Right atrium auricular region (tissue), 2 donors: ENCODE data around the gene LUC7L3. TPM values are rescaled to one million over a fixed set of nuclear protein-coding genes. Genes with fewer than 3 reads are reported as not detected.

Experiments
- DNase-seq: peaks from one replicate; pipeline ENCODE4 v3.0.0-alpha.2; 2019; ENCODE audit warnings: low spot score
- H3K27ac ChIP-seq, 2 donors: fragments of 200-600 bp; sonication (generic); 1 replicate in 1 of 2; 2 replicates in 1 of 2; pipeline ENCODE4 v1.5.1; 2016 to 2019
- H3K27me3 ChIP-seq, 2 donors: fragments of 200-600 bp; sonication (generic); one replicate each; pipeline versions ENCODE4 v1.5.1 to v1.6.0; 2017 to 2019
- H3K36me3 ChIP-seq: fragments of 200-600 bp; sonication (generic); one replicate; pipeline ENCODE4 v1.5.1; 2016
- H3K4me1 ChIP-seq, 2 donors: fragments of 200-600 bp; sonication (generic); one replicate each; pipeline versions ENCODE4 v1.5.1 to v1.6.0; 2017 to 2019
- H3K4me3 ChIP-seq, 2 donors: fragments of 200-600 bp; sonication (generic); 1 replicate in 1 of 2; 2 replicates in 1 of 2; pipeline ENCODE4 v1.5.1; 2017 to 2019; ENCODE audit warnings: mild to moderate bottlenecking in 1 of 2, moderate library complexity in 1 of 2
- H3K9me3 ChIP-seq, 2 donors: fragments of 200-600 bp; sonication (generic); one replicate each; pipeline ENCODE4 v1.5.1; 2019
- CTCF ChIP-seq, 2 donors: fragments of 200-600 bp; sonication (generic); IDR thresholded peaks; one replicate each; pipeline ENCODE4 v1.5.1; 2019; ENCODE audit warnings: antibody characterized with exemption in 2 of 2
- total RNA-seq, 2 donors: library from RNA; depleted of rRNA; stranded (reverse); fragments of >200 nt; gene quantifications; one replicate each; pipeline ENCODE4 v1.1.0, GENCODE V29; 2016

Gene LUC7L3
- total RNA-seq, 2 donors from 2014 or later = 19.6 to 31.3 TPM

GRCh38 chr17:50710650-50711049 is 8.8 kb upstream of the LUC7L3 start:
- no peak for TF ChIP-seq CTCF (IDR thresholded peaks at IDR 0.05)
- Histone ChIP-seq H3K27ac (no peak overlapping the region), H3K4me1 (peaks cover 0 to 32% of the 10 kb centered on the region in 2 donors), H3K27me3 (no peaks in the 10 kb centered on the region), H3K9me3 (no peaks in the 10 kb centered on the region), H3K4me3 (no peak overlapping the region), H3K36me3 (no peaks in the 10 kb centered on the region)
- DNase-seq = no peak

- TF ChIP-seq CTCF (IDR thresholded peaks at IDR 0.05) = no peak
- no peaks in the 10 kb centered on the region for H3K36me3 ChIP-seq
- H3K4me1 ChIP-seq = peaks cover 0 to 19% of the 10 kb centered on the region in 2 donors
- H3K9me3 ChIP-seq = no peaks in the 10 kb centered on the region
- H3K27ac ChIP-seq = no peak overlapping the region
- H3K27me3 ChIP-seq = no peaks in the 10 kb centered on the region
- DNase-seq = no peak
- H3K4me3 ChIP-seq = no peak overlapping the region
Measured at GRCh38 chr17:50712641-50713040, 6.8 kb upstream of the LUC7L3 start.

- H3K4me1 ChIP-seq = no peaks in the 10 kb centered on the region
- H3K9me3 ChIP-seq = no peaks in the 10 kb centered on the region
- no peak for TF ChIP-seq CTCF (IDR thresholded peaks at IDR 0.05)
- DNase-seq = no peak
- no peak overlapping the region for H3K4me3 ChIP-seq
- no peaks in the 10 kb centered on the region for H3K36me3 ChIP-seq
- no peaks in the 10 kb centered on the region for H3K27me3 ChIP-seq
- H3K27ac ChIP-seq = no peak overlapping the region
Measured at GRCh38 chr17:50715471-50715870, 3.9 kb upstream of the LUC7L3 start.

- peaks cover 0 to 42% of the 10 kb centered on the region in 2 donors for H3K4me1 ChIP-seq
Measured at GRCh38 chr17:50719924-50720794, 756 bp downstream of the LUC7L3 start.

GRCh38 chr17:50721194-50722010 is 2.0 kb downstream of the LUC7L3 start:
- peak overlapping the region; percentile 77 to 93 for H3K4me3 ChIP-seq
- H3K9me3 ChIP-seq = no peaks in the 10 kb centered on the region
- H3K27ac ChIP-seq = peak overlapping the region in 1 of 2 donors; percentile 98
- no peaks in the 10 kb centered on the region for H3K27me3 ChIP-seq
- H3K36me3 ChIP-seq = no peaks in the 10 kb centered on the region
- TF ChIP-seq CTCF (IDR thresholded peaks at IDR 0.05) = no peak
- DNase-seq = no peak
- H3K4me1 ChIP-seq = peaks cover 0 to 54% of the 10 kb centered on the region in 2 donors

More at GRCh38 chr17:50719924-50720794, 756 bp downstream of the LUC7L3 start:
- Histone ChIP-seq H3K4me3 (peak overlapping the region; percentile 77 to 93), H3K27ac (peak overlapping the region; percentile 98), H3K27me3 (no peaks in the 10 kb centered on the region), H3K9me3 (no peaks in the 10 kb centered on the region), H3K36me3 (no peaks in the 10 kb centered on the region)
- TF ChIP-seq CTCF (IDR thresholded peaks at IDR 0.05) = no peak
- no peak for DNase-seq
